Uterus (tissue), 4 donors: Measurements from ENCODE around the gene GCNT3. TPM values are rescaled to one million over a fixed set of nuclear protein-coding genes. Genes with fewer than 3 reads are reported as not detected.

Source experiments
- DNase-seq, 2 donors: peaks; one replicate each; pipeline ENCODE4 v3.0.0-alpha.2; 2019 to 2020
- H3K27ac ChIP-seq, 2 donors: fragments of 200-600 bp; sonication (generic); 1 replicate in 1 of 2; 2 replicates in 1 of 2; pipeline ENCODE4 v1.5.1; 2016 to 2018
- H3K27me3 ChIP-seq, 2 donors: fragments of 200-600 bp; sonication (generic); one replicate each; pipeline ENCODE4 v1.5.1; 2018 to 2019; ENCODE audit warnings: control low read depth in 1 of 2
- H3K36me3 ChIP-seq, 2 donors: fragments of 200-600 bp; sonication (generic); one replicate each; pipeline ENCODE4 v1.5.1; 2019; ENCODE audit warnings: control low read depth in 1 of 2
- H3K4me1 ChIP-seq, 2 donors: fragments of 200-600 bp; sonication (generic); one replicate each; pipeline ENCODE4 v1.5.1; 2018 to 2019; ENCODE audit warnings: control low read depth in 1 of 2
- H3K4me3 ChIP-seq, 2 donors: fragments of 200-600 bp; sonication (generic); 1 replicate in 1 of 2; 2 replicates in 1 of 2; pipeline ENCODE4 v1.5.1; 2018 to 2019; ENCODE audit warnings: mild to moderate bottlenecking in 1 of 2
- H3K9me3 ChIP-seq, 2 donors: fragments of 200-600 bp; sonication (generic); one replicate each; pipeline ENCODE4 v1.5.1; 2019; ENCODE audit warnings: control low read depth in 1 of 2
- POLR2A ChIP-seq, 2 donors: fragments of 450-650 bp; IDR thresholded peaks; one replicate each; pipeline ENCODE4 v1.6.1; 2016; ENCODE audit warnings: antibody characterized with exemption in 2 of 2, mild to moderate bottlenecking in 1 of 2, moderate library complexity in 1 of 2
- intact Hi-C: fragments of 100-400 bp; cut with DNase I; formaldehyde crosslinking; loops from one replicate; pipeline ENCODE4 v1.15.1; 2023; ENCODE audit warnings: low total_unique reads
- total RNA-seq, 4 donors: library from RNA; depleted of rRNA in 3 of 4; stranded (reverse); fragments of >200 nt in 3 of 4; gene quantifications; one replicate each; pipeline versions ENCODE4 v1.1.0 to v1.2.4, GENCODE V29; 2014 to 2023
- TF ChIP-seq, protein P1 (sequence below), 4 experiments: fragments of 200-600 bp in 2 of 4; fragments of 450-650 bp in 2 of 4; sonication (generic) in 2 of 4; IDR thresholded peaks; one replicate each; pipeline ENCODE4 v1.5.1; 2016 to 2019; ENCODE audit warnings: antibody characterized with exemption in 4 of 4, mild to moderate bottlenecking in 2 of 4, moderate library complexity in 1 of 4
- donor health status: DM: yes; HTN: yes; CAD: no.

GCNT3 gene
- total RNA-seq, 4 donors from 2014 or later, result 0.59 to 1.7 TPM; not detected in 2

- no peaks in the 10 kb centered on the region for H3K9me3 ChIP-seq
- intact Hi-C loops, result no loop called here
- TF ChIP-seq, protein P1, sequence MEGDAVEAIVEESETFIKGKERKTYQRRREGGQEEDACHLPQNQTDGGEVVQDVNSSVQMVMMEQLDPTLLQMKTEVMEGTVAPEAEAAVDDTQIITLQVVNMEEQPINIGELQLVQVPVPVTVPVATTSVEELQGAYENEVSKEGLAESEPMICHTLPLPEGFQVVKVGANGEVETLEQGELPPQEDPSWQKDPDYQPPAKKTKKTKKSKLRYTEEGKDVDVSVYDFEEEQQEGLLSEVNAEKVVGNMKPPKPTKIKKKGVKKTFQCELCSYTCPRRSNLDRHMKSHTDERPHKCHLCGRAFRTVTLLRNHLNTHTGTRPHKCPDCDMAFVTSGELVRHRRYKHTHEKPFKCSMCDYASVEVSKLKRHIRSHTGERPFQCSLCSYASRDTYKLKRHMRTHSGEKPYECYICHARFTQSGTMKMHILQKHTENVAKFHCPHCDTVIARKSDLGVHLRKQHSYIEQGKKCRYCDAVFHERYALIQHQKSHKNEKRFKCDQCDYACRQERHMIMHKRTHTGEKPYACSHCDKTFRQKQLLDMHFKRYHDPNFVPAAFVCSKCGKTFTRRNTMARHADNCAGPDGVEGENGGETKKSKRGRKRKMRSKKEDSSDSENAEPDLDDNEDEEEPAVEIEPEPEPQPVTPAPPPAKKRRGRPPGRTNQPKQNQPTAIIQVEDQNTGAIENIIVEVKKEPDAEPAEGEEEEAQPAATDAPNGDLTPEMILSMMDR (IDR thresholded peaks at IDR 0.05), result no peak
- TF ChIP-seq POLR2A (IDR thresholded peaks at IDR 0.05), result no peak
Measured at GRCh38 chr15:59591356-59591755, 20.2 kb upstream of the GCNT3 start.

DNA sequence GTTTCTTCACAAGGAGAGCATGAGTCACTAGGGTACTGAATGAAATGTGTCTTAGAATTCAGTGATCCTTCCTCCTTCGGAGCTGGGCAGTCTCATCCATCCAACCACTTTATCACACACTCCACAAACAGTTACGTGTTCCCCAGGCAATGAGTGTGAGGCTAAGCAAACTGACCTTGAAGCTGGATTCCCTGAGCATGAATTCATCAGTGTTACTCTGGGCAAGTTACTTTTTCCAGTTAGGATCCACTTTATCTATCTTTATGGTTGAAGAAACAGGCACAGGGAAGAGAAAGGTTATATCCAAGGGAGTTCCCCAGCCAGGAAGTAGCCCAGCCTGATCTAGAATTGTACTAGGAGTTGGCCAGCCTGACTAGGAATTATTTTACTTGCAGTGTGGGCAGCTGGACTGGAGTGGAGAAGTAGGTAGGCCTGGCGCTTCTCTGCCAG lies 17.1 kb upstream of the GCNT3 start:
- H3K4me3 ChIP-seq, result no peak overlapping the region

More at GRCh38 chr15:59591356-59591755, 20.2 kb upstream of the GCNT3 start:
- no peak overlapping the region for H3K4me3 ChIP-seq
- H3K36me3 ChIP-seq, result no peaks in the 10 kb centered on the region
- no peak overlapping the region for H3K27ac ChIP-seq
- H3K27me3 ChIP-seq, result no peaks in the 10 kb centered on the region
- DNase-seq, result no peak
- H3K4me1 ChIP-seq, result no peaks in the 10 kb centered on the region

DNA sequence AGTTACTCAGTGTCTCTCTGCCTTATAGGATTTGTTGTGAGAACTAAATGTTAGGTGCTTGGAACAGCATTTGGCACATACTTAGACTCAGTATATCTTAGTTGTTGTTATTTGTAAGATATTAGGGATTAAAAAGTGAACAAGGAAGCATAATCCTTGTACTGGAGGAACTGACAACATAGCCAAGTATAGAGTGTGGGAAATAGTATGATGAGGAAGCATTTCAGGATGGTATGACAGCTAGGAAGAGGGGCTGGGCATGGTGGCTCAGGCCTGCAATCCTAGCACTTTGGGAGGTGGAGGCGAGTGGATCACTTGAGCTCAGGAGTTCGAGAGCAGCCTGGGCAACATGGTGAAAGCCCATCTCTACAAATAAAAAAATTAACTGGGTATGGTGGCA lies 16.6 kb upstream of the GCNT3 start:
- H3K4me1 ChIP-seq, result no peaks in the 10 kb centered on the region
- TF ChIP-seq POLR2A (IDR thresholded peaks at IDR 0.05), result no peak
- TF ChIP-seq, protein P1 (IDR thresholded peaks at IDR 0.05), result no peak
- H3K36me3 ChIP-seq, result no peaks in the 10 kb centered on the region
- H3K9me3 ChIP-seq, result no peaks in the 10 kb centered on the region
- intact Hi-C loops, result no loop called here
- H3K27ac ChIP-seq, result no peak overlapping the region
- no peaks in the 10 kb centered on the region for H3K27me3 ChIP-seq
- H3K4me3 ChIP-seq, result no peak overlapping the region
- DNase-seq, result no peak

More for the DNA sequence above, 17.1 kb upstream of the GCNT3 start:
- TF ChIP-seq POLR2A (IDR thresholded peaks at IDR 0.05), result no peak
- H3K27me3 ChIP-seq, result no peaks in the 10 kb centered on the region
- no peaks in the 10 kb centered on the region for H3K4me1 ChIP-seq
- no peak for DNase-seq
- no peaks in the 10 kb centered on the region for H3K9me3 ChIP-seq
- intact Hi-C loops, result no loop called here
- no peaks in the 10 kb centered on the region for H3K36me3 ChIP-seq
- H3K27ac ChIP-seq, result no peak overlapping the region

DNA sequence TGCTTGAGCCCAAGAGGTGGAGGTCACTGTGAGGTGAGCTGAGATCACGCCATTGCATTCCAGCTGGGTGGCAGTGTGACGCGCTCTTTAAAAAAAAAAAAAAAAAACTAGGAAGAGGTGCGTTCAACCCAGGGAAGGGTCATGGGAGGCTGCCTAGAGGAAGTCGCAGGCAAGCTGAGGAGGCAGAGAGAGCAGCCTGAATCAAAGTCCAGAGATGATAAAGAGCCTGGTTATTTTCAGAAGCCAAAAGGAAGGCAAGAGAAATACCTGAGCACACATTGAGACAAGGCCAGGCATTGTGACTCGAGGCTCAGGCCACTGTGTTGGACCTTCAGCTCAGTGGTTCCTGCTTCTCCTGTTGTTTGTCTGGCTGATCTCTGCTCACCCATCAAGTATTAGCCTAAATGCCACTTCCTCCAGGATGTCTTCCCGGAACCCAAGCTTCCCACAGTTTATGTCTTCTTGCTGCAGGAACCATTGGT lies 16.1 kb upstream of the GCNT3 start:
- intact Hi-C loops, result no loop called here
- Histone ChIP-seq H3K27me3 (no peaks in the 10 kb centered on the region), H3K4me3 (no peak overlapping the region), H3K9me3 (no peaks in the 10 kb centered on the region), H3K27ac (no peak overlapping the region), H3K36me3 (no peaks in the 10 kb centered on the region), H3K4me1 (no peaks in the 10 kb centered on the region)
- TF ChIP-seq POLR2A (IDR thresholded peaks at IDR 0.05), result no peak
- TF ChIP-seq, protein P1 (IDR thresholded peaks at IDR 0.05), result no peak
- DNase-seq, result no peak

- Histone ChIP-seq H3K27me3 (no peaks in the 10 kb centered on the region), H3K4me1 (no peaks in the 10 kb centered on the region), H3K27ac (no peak overlapping the region), H3K4me3 (no peak overlapping the region), H3K9me3 (no peaks in the 10 kb centered on the region), H3K36me3 (no peaks in the 10 kb centered on the region)
- intact Hi-C loops, result no loop called here
- no peak for TF ChIP-seq POLR2A (IDR thresholded peaks at IDR 0.05)
- TF ChIP-seq, protein P1 (IDR thresholded peaks at IDR 0.05), result no peak
- DNase-seq, result no peak
Measured at GRCh38 chr15:59596640-59597039, 14.9 kb upstream of the GCNT3 start.

DNA sequence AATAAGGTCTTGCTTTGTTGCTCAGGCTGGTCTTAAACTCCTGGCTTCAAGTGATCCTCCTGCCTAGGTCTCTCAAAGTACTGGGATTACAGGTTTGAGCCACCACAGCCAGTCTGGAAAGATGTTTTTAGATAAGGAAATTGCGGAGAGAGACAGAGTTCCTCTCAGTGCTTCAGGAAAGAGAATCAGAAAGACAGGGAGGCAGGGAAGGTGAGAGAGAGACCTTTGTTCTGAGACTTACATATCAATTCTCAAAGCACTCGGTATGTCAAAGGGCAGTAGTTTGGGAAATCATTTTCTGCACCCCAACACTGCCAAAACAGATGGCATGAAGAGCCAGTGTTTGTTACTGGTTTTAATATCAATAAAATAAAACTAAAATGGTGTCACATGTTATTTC lies 13.1 kb upstream of the GCNT3 start:
- intact Hi-C loops, result no loop called here
- H3K27ac ChIP-seq, result no peak overlapping the region
- no peak overlapping the region for H3K4me3 ChIP-seq
- no peaks in the 10 kb centered on the region for H3K4me1 ChIP-seq
- no peaks in the 10 kb centered on the region for H3K9me3 ChIP-seq
- TF ChIP-seq POLR2A (IDR thresholded peaks at IDR 0.05), result no peak
- TF ChIP-seq, protein P1 (IDR thresholded peaks at IDR 0.05), result no peak
- no peaks in the 10 kb centered on the region for H3K27me3 ChIP-seq
- no peak for DNase-seq
- H3K36me3 ChIP-seq, result no peaks in the 10 kb centered on the region
